Transverse colon (tissue), 4 donors: ENCODE data around the gene KRT7. TPM values are rescaled to one million over a fixed set of nuclear protein-coding genes. Genes with fewer than 3 reads are reported as not detected.

Source experiments
- DNase-seq: peaks from one replicate; pipeline ENCODE4 v3.0.0-alpha.2; 2019
- H3K27ac ChIP-seq, 4 donors: fragments of 200-600 bp; sonication (generic); 2 replicates each; pipeline ENCODE4 v1.5.1; 2016 to 2018; ENCODE audit warnings: inconsistent platforms in 4 of 4
- H3K27me3 ChIP-seq: fragments of 200-600 bp; sonication (generic); 2 replicates; pipeline ENCODE4 v1.5.1; 2017; ENCODE audit warnings: inconsistent platforms
- H3K36me3 ChIP-seq, 4 donors: fragments of 200-600 bp; sonication (generic); 2 replicates each; pipeline ENCODE4 v1.5.1; 2017 to 2019; ENCODE audit warnings: inconsistent platforms in 4 of 4
- H3K4me1 ChIP-seq, 4 donors: fragments of 200-600 bp; sonication (generic); 2 replicates each; pipeline ENCODE4 v1.5.1; 2017 to 2020; ENCODE audit warnings: inconsistent platforms in 4 of 4
- H3K4me3 ChIP-seq, 4 donors: fragments of 200-600 bp; sonication (generic); 1 replicate in 1 of 4; 2 replicates in 3 of 4; pipeline versions ENCODE4 v1.5.1 to v1.6.1; 2017 to 2019; ENCODE audit warnings: inconsistent platforms in 4 of 4
- H3K9me3 ChIP-seq, 2 donors: fragments of 200-600 bp; sonication (generic); 2 replicates each; pipeline ENCODE4 v1.5.1; 2017 to 2019; ENCODE audit warnings: inconsistent platforms in 2 of 2
- EP300 ChIP-seq: sonication (generic); formaldehyde crosslinking; IDR thresholded peaks from one replicate; pipeline ENCODE4 v1.6.1; 2017; ENCODE audit warnings: antibody characterized with exemption, low read depth
- POLR2A ChIP-seq: fragments of 450-650 bp; IDR thresholded peaks from one replicate; pipeline ENCODE4 v1.6.1; 2016; ENCODE audit warnings: antibody characterized with exemption, mild to moderate bottlenecking, moderate library complexity
- POLR2AphosphoS5 ChIP-seq, 3 donors: sonication (generic); formaldehyde crosslinking; IDR thresholded peaks; one replicate each; pipeline ENCODE4 v1.6.1; 2016; ENCODE audit warnings: antibody characterized with exemption in 3 of 3
- WGBS, 2 donors: methylation state at CpG; one replicate each; pipeline ENCODE4 v1.1.5; 2018; ENCODE audit warnings: low coverage in 1 of 2; 5-methylcytosine and 5-hydroxymethylcytosine counted together
- in situ Hi-C, 4 donors: fragments of 200-750 bp; cut with MboI; loops; one replicate each; pipeline versions ENCODE4 v1.15.0 to v1.15.1; 2017; ENCODE audit warnings: low sequenced_read_pairs in 3 of 4, low pct_ligation_motif_present in 1 of 4, low pct_unique_long_range_greater_than_20kb in 1 of 4
- intact Hi-C: fragments of 100-400 bp; cut with DNase I; formaldehyde crosslinking; loops from one replicate; pipeline ENCODE4 v1.15.1; 2023; ENCODE audit warnings: low total_unique reads
- total RNA-seq, 4 donors: library from RNA; depleted of rRNA; stranded (reverse); fragments of >200 nt; gene quantifications; one replicate each; pipeline ENCODE4 v1.1.0, GENCODE V29; 2016
- TF ChIP-seq, protein P1 (sequence below), 5 experiments: fragments of 200-600 bp in 3 of 5; fragments of 450-650 bp in 2 of 5; sonication (generic) in 3 of 5; IDR thresholded peaks; 1 replicate in 2 of 5; 2 replicates in 3 of 5; pipeline ENCODE4 v1.5.1; 2016 to 2017; ENCODE audit warnings: antibody characterized with exemption in 5 of 5, inconsistent platforms in 3 of 5, mild to moderate bottlenecking in 2 of 5, moderate library complexity in 1 of 5

Gene KRT7
- total RNA-seq, 4 donors from 2014 or later = 0.75 to 1.6 (median 0.95) TPM; not detected in 1

DNA sequence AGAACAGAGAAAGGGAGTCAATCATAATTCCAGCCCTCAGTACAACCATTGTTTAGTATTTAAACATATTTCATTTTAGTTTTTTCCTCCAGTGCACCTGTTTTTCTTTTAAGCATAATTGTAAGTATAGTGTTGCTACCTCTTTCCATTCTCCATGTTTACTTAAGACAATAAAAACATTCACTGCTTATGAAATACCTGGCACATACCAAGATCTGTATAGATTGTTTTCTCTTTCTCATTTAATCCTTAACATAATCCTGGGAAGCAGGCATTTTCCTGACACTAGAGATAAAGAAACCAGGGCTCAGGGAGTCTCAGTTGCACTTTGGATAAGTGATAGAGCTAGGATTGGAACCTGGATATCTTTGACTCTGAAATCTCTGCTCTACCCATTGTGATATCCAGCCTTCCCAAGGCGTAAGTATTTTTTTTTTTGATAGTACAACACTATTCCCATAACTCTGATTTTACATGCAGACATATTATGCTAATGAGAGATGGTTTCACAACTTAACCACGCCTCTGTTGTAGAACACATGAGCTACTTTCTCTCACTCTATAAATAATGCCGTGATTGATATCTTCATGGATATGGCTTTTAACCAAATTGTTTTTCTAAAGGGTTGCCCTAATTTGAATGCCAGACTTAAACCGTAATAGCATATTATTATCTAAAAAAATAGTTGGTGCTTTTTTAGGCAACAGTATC, 11.8 kb upstream of the KRT7 start:
- Histone ChIP-seq H3K27ac (no peak overlapping the region), H3K9me3 (no peaks in the 10 kb centered on the region), H3K4me1 (peaks cover 0 to 17% (median 8%) of the 10 kb centered on the region in 4 donors), H3K4me3 (no peak overlapping the region), H3K36me3 (no peaks in the 10 kb centered on the region), H3K27me3 (no peaks in the 10 kb centered on the region)
- in situ Hi-C loops = no loop called here
- DNase-seq = no peak
- WGBS, 2 donors = 55 to 57% methylated on average over 4 of the region's 4 CpGs
- intact Hi-C loops = no loop called here
- TF ChIP-seq EP300 (no peak), POLR2A (no peak), POLR2AphosphoS5 (IDR thresholded peaks at IDR 0.05) (no peak)
- TF ChIP-seq, protein P1, sequence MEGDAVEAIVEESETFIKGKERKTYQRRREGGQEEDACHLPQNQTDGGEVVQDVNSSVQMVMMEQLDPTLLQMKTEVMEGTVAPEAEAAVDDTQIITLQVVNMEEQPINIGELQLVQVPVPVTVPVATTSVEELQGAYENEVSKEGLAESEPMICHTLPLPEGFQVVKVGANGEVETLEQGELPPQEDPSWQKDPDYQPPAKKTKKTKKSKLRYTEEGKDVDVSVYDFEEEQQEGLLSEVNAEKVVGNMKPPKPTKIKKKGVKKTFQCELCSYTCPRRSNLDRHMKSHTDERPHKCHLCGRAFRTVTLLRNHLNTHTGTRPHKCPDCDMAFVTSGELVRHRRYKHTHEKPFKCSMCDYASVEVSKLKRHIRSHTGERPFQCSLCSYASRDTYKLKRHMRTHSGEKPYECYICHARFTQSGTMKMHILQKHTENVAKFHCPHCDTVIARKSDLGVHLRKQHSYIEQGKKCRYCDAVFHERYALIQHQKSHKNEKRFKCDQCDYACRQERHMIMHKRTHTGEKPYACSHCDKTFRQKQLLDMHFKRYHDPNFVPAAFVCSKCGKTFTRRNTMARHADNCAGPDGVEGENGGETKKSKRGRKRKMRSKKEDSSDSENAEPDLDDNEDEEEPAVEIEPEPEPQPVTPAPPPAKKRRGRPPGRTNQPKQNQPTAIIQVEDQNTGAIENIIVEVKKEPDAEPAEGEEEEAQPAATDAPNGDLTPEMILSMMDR (IDR thresholded peaks at IDR 0.05) = no peak

DNA sequence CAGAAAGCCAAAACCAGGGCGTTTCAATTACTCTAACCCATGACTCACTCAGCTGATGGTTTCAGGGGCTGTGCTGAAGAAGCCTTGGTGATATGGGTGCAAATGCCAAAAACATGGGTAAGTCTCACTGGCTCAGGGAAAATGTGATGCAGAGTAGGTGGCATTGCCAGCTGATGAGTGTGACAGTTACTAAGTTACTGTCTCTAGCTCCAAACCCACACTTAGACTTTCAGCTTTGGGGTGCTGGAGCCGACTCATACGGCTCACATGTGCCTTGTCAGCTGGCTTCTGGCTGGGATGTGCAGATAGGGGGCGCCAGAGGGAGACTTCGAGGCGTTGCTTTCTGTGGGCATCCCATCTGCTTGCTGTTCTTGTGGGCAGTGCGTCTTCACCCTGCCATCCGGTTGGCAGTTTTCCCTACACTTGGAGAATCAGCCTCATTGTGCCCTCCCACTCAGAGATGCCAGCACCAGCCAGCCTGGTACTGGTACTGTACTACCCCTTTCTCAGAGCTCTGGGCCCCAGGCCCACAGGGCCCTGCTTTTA, 11.1 kb upstream of the KRT7 start:
- intact Hi-C loops (no loop called here), in situ Hi-C loops (no loop called here)
- no peaks in the 10 kb centered on the region for H3K27me3 ChIP-seq
- H3K4me3 ChIP-seq = no peak overlapping the region
- H3K9me3 ChIP-seq = no peaks in the 10 kb centered on the region
- 4 to 17% methylated on average over 4 to 8 of the region's 8 CpGs for WGBS, 2 donors
- H3K4me1 ChIP-seq = peaks cover 0 to 11% (median 5%) of the 10 kb centered on the region in 4 donors
- no peak overlapping the region for H3K27ac ChIP-seq
- H3K36me3 ChIP-seq = no peaks in the 10 kb centered on the region
- DNase-seq = peak; percentile 69
- TF ChIP-seq, protein P1 (IDR thresholded peaks at IDR 0.05) = peak; percentile 20 to 50 (median 33)
- TF ChIP-seq POLR2AphosphoS5 (IDR thresholded peaks at IDR 0.05) = no peak
- no peak for TF ChIP-seq POLR2A
- TF ChIP-seq EP300 = no peak

DNA sequence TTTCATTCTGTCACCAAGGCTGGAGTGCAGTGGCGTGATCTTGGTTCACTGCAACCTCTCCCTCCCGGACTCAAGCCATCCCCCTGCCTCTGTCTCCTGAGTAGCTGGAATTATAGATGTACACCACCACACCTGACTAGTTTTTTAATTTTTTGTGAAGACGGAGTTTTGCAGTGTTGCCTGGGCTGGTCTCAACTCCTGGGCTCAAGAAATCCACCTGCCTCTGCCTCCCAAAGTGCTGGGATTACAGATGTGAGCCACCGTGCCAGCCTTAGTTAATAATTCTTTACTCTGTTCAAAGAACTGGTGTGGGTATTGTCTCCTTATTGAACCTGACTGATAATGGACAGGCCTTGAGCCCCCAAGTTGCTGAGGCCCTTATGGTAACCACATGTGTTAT, 10.4 kb upstream of the KRT7 start:
- no peak for TF ChIP-seq POLR2A
- TF ChIP-seq EP300 = no peak
- no peak for TF ChIP-seq POLR2AphosphoS5 (IDR thresholded peaks at IDR 0.05)
- TF ChIP-seq, protein P1 (IDR thresholded peaks at IDR 0.05) = no peak
- whole genome bisulfite sequencing, 2 donors = 67 to 70% methylated on average over 3 to 4 of the region's 4 CpGs
- DNase-seq = no peak
- intact Hi-C loops = no loop called here
- peaks cover 0 to 4% (median under 1%) of the 10 kb centered on the region in 4 donors for H3K4me1 ChIP-seq
- no peaks in the 10 kb centered on the region for H3K27me3 ChIP-seq
- no peaks in the 10 kb centered on the region for H3K9me3 ChIP-seq
- in situ Hi-C loops = no loop called here
- no peak overlapping the region for H3K4me3 ChIP-seq
- H3K36me3 ChIP-seq = no peaks in the 10 kb centered on the region
- no peak overlapping the region for H3K27ac ChIP-seq

DNA sequence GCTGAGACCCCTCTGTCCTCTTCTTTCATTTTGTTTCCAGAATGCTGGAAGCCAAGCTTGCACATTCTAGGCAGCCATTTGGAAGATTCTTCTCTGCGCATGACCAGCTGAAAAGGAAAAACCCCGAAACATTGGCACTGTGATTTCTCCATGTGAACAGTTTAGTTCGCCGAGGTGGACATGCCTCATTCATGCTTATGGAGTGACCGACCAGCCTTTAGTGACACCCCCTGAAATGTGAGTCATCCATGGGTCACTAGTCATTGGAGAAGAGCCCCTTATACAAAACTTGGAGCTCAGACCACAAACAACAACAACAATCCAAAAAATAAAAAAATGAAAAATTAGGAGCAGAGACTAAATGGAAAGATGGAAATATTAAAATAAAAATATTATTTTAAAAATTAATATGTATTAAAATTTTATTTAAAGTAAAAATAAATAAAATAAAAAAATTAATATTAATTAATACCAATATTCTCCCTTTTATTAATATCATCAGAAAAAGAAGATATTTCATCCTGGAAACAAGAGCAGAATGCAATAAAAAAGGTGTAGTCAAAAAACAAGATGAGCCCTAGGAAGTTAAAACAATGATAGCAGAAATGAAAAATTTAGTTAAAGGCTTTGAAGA, 9.5 kb upstream of the KRT7 start:
- no peaks in the 10 kb centered on the region for H3K36me3 ChIP-seq
- no peaks in the 10 kb centered on the region for H3K4me1 ChIP-seq
- H3K9me3 ChIP-seq = no peaks in the 10 kb centered on the region
- in situ Hi-C loops (no loop called here), intact Hi-C loops (no loop called here)
- no peak overlapping the region for H3K27ac ChIP-seq
- TF ChIP-seq EP300 = no peak
- no peak for TF ChIP-seq POLR2AphosphoS5 (IDR thresholded peaks at IDR 0.05)
- TF ChIP-seq, protein P1 (IDR thresholded peaks at IDR 0.05) = no peak
- no peak for TF ChIP-seq POLR2A
- WGBS, 2 donors = 91 to 93% methylated on average over 5 of the region's 5 CpGs
- no peak for DNase-seq
- H3K4me3 ChIP-seq = no peak overlapping the region
- H3K27me3 ChIP-seq = no peaks in the 10 kb centered on the region
